HEK293T (cell line): ENCODE measurements around the gene BANK1.

Experiments used
- CTCF ChIA-PET: fragments of 350-600 bp; formaldehyde crosslinking; extraction: SDS; loops from one replicate; lab custom pipeline; 2021; ENCODE audit warnings: antibody characterized with exemption, inconsistent platforms; lab: Yijun Ruan, JAX
- POLR2A ChIA-PET: fragments of 350-600 bp; formaldehyde crosslinking; extraction: SDS; loops from one replicate; lab custom pipeline; 2020; ENCODE audit warnings: antibody characterized with exemption, inconsistent platforms; lab: Yijun Ruan, JAX
- DNase-seq: peaks from one replicate; pipeline ENCODE4 v3.0.0; 2012; ENCODE audit warnings: mixed read lengths; ENCODE audit errors: extremely low spot score
- ARNT ChIP-seq: fragments of 450-650 bp; IDR thresholded peaks from 2 replicates; pipeline ENCODE4 v1.6.1; 2017; ENCODE audit warnings: mild to moderate bottlenecking
- BHLHE40 ChIP-seq: fragments of 450-650 bp; IDR thresholded peaks from 2 replicates; pipeline ENCODE4 v1.6.1; 2016; ENCODE audit warnings: mild to moderate bottlenecking, moderate library complexity, borderline replicate concordance
- CTBP1 ChIP-seq: fragments of 450-650 bp; IDR thresholded peaks from 2 replicates; pipeline ENCODE4 v1.6.1; 2016; ENCODE audit warnings: borderline replicate concordance
- ELF4 ChIP-seq: fragments of 450-650 bp; IDR thresholded peaks from 2 replicates; pipeline ENCODE4 v1.6.1; 2017; ENCODE audit warnings: antibody characterized with exemption
- FOXA1 ChIP-seq: fragments of 450-650 bp; IDR thresholded peaks from 2 replicates; pipeline ENCODE4 v1.6.1; 2016; ENCODE audit warnings: mild to moderate bottlenecking
- FOXK2 ChIP-seq: fragments of 450-650 bp; IDR thresholded peaks from 2 replicates; pipeline ENCODE4 v1.6.1; 2016; ENCODE audit warnings: mild to moderate bottlenecking
- FOXM1 ChIP-seq: fragments of 450-650 bp; IDR thresholded peaks from 2 replicates; pipeline ENCODE4 v1.6.1; 2017; ENCODE audit warnings: mild to moderate bottlenecking, borderline replicate concordance
- HDGF ChIP-seq: fragments of 450-650 bp; IDR thresholded peaks from 2 replicates; pipeline ENCODE4 v1.6.1; 2017; ENCODE audit warnings: antibody characterized with exemption, borderline replicate concordance
- L3MBTL2 ChIP-seq: fragments of 450-650 bp; conservative IDR thresholded peaks from 2 replicates; pipeline ENCODE4 v1.6.1; 2016; ENCODE audit warnings: mild to moderate bottlenecking
- LEF1 ChIP-seq: fragments of 450-650 bp; IDR thresholded peaks from 2 replicates; pipeline ENCODE4 v1.6.1; 2017; ENCODE audit warnings: mild to moderate bottlenecking, borderline replicate concordance
- NFRKB ChIP-seq: fragments of 450-650 bp; IDR thresholded peaks from 2 replicates; pipeline ENCODE4 v1.6.1; 2016; ENCODE audit warnings: mild to moderate bottlenecking, moderate library complexity
- SP1 ChIP-seq: fragments of 450-650 bp; IDR thresholded peaks from 2 replicates; pipeline ENCODE4 v1.6.1; 2017
- SUZ12 ChIP-seq: fragments of 450-650 bp; IDR thresholded peaks from 2 replicates; pipeline ENCODE4 v1.6.1; 2016; ENCODE audit warnings: mild to moderate bottlenecking
- TARDBP ChIP-seq: fragments of 450-650 bp; IDR thresholded peaks from 2 replicates; pipeline ENCODE4 v1.6.1; 2016
- ZNF384 ChIP-seq: fragments of 450-650 bp; IDR thresholded peaks from 2 replicates; pipeline ENCODE4 v1.6.1; 2016
- TF ChIP-seq, protein P1 (sequence below): fragments of 450-650 bp; IDR thresholded peaks from 2 replicates; pipeline ENCODE4 v1.6.1; 2016

Gene BANK1

DNA sequence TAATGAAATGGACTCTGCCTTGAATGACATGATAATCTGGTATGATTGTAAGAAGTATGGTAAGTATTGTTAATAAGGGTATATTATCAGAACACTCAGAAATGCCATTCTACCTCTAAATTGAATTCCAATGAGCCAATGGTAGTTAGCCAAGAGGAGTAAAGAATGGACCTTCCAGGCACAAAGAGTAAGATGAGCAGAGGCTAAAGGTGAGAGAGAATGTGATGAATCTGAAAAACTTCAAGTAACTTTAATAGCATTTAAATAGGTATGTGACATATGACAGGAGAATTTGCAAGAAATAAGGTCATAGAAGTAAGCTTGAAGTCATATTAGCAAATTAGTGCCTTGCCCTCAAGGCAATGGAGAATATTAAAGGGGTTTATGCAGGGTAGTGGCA lies 152.4 kb downstream of the BANK1 start:
- DNase-seq: no peak
- POLR2A ChIA-PET: no interaction called here
- CTCF ChIA-PET: no interaction called here
- no peak for TF ChIP-seq CTBP1
- no peak for TF ChIP-seq HDGF
- no peak for TF ChIP-seq ELF4
- TF ChIP-seq TARDBP: no peak
- TF ChIP-seq BHLHE40: no peak
- no peak for TF ChIP-seq SP1
- TF ChIP-seq NFRKB: no peak
- no peak for TF ChIP-seq ZNF384

DNA sequence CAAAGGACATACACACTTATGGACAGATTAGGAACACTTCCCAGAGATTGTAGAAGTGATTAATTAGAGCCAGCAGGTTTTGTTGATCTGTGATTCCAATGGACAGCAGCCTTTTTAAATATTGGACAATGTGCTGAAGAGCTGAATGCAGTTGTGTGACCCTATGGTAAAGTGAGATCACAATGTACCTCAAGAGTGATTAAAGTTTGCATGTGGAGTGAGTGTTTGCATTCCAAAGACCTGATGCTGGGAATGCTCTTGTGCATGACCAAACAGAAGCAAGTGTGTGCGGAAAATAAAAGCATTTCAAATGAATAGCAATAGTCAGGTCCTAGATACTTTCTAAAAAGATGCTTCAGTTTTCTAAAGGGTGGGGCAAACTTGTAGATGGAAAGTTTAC lies 154.1 kb downstream of the BANK1 start:
- no peak for TF ChIP-seq BHLHE40
- TF ChIP-seq HDGF: no peak
- no peak for TF ChIP-seq SUZ12
- no peak for TF ChIP-seq CTBP1
- TF ChIP-seq FOXK2: no peak
- TF ChIP-seq FOXM1: no peak
- no peak for TF ChIP-seq L3MBTL2
- no peak for TF ChIP-seq ELF4
- no peak for TF ChIP-seq TARDBP
- TF ChIP-seq FOXA1: no peak
- TF ChIP-seq LEF1: no peak
- POLR2A ChIA-PET: no interaction called here
- DNase-seq: no peak
- CTCF ChIA-PET: no interaction called here

DNA sequence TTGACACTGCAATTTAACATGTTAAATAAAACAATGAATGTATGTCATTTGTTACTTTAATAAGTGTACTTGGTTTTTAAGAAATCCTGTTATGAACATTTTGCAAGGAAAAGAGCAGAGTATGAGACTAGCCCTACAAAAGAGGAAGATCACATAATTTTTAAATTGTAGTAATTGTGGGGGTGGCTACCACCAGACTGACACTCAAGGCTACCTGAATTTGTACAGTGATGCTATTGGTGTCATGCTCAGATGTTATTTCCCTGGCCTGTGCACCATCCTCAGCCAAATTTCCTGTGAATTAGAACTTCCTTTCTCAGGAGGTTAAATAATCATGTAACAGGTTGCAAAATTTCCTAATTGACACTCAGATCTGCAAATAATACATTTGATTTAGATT lies 157.5 kb downstream of the BANK1 start:
- no peak for DNase-seq
- ChIA-PET POLR2A (no interaction called here), CTCF (no interaction called here)
- TF ChIP-seq SP1: no peak
- no peak for TF ChIP-seq FOXA1
- no peak for TF ChIP-seq ARNT
- no peak for TF ChIP-seq BHLHE40
- no peak for TF ChIP-seq TARDBP
- no peak for TF ChIP-seq LEF1
- no peak for TF ChIP-seq CTBP1
- no peak for TF ChIP-seq L3MBTL2
- no peak for TF ChIP-seq HDGF
- no peak for TF ChIP-seq NFRKB
- TF ChIP-seq, protein P1, sequence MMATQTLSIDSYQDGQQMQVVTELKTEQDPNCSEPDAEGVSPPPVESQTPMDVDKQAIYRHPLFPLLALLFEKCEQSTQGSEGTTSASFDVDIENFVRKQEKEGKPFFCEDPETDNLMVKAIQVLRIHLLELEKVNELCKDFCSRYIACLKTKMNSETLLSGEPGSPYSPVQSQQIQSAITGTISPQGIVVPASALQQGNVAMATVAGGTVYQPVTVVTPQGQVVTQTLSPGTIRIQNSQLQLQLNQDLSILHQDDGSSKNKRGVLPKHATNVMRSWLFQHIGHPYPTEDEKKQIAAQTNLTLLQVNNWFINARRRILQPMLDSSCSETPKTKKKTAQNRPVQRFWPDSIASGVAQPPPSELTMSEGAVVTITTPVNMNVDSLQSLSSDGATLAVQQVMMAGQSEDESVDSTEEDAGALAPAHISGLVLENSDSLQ: no peak
- no peak for TF ChIP-seq FOXM1
- TF ChIP-seq SUZ12: no peak
- no peak for TF ChIP-seq ELF4
- TF ChIP-seq ZNF384: no peak
- TF ChIP-seq FOXK2: no peak

DNA sequence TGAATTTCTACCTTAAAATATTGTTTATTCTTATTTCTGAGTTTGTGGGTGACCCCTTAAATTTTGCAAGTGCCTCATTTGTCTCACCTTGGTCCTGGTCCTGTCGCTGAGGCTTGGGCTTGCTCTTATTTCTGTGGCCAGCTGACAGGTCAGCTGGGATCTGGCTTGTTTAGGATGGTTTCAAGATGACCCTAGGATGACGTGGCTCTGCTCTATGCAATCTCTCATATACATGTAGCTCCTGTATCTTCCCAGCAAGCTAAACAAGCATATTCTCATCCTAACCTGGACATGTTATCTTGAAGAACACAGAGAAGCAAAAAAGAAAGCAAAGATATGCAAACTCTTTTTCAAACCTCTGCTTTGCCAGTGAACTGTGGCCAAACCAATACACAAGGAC lies 158.4 kb downstream of the BANK1 start:
- no peak for DNase-seq
- CTCF ChIA-PET: no interaction called here
- TF ChIP-seq FOXM1: no peak
- TF ChIP-seq SP1: no peak
- no peak for TF ChIP-seq NFRKB
- no peak for TF ChIP-seq TARDBP
- no peak for TF ChIP-seq FOXK2
- no peak for TF ChIP-seq L3MBTL2
- TF ChIP-seq BHLHE40: no peak
- no peak for TF ChIP-seq FOXA1
- no peak for TF ChIP-seq LEF1
- no peak for TF ChIP-seq ZNF384
- no peak for TF ChIP-seq CTBP1
- TF ChIP-seq, protein P1: no peak
- no peak for TF ChIP-seq ELF4
- TF ChIP-seq SUZ12: no peak
- TF ChIP-seq HDGF: no peak
- no peak for TF ChIP-seq ARNT
- POLR2A ChIA-PET: no interaction called here

DNA sequence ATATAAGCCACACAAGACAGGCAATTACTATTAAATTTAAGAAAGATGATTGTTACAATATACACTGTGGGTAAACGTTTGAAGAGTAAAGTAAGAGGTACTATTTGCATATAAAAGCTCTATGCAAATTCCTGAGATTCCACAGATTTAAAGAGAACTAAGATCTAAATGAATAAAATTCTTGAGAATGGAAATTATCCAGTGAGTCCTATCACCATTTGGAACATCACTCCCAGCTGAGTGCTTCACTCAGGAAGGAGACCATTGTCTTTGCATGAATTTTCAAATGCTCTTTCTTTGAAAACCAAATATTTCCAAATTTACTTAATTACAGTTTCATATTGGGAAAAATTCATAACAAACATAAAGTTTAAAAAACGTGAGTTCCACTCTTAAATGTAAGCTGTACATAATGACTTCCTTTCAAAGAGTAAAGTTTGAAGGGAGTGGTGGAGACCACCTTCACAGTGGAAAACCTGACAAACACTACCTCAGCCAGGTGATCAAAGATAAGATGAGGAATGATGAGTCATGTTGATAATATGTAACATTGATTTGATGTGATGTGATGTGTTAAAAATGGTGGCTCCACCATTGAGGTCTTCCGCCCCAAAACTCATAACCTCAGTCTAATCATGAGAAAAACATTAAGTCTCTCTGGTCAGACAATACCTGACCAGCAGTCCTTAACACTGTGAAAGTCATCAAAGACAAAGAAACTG lies 159.9 kb downstream of the BANK1 start:
- TF ChIP-seq ZNF384: no peak
- no peak for TF ChIP-seq TARDBP
- TF ChIP-seq NFRKB: no peak
- TF ChIP-seq CTBP1: no peak
- no peak for TF ChIP-seq ELF4
- TF ChIP-seq ARNT: no peak
- TF ChIP-seq BHLHE40: no peak
- no peak for TF ChIP-seq FOXK2
- TF ChIP-seq HDGF: no peak
- TF ChIP-seq FOXM1: no peak
- no peak for TF ChIP-seq FOXA1
- TF ChIP-seq, protein P1: no peak
- TF ChIP-seq L3MBTL2: no peak
- no peak for TF ChIP-seq LEF1
- TF ChIP-seq SP1: no peak
- TF ChIP-seq SUZ12: no peak
- DNase-seq: no peak
- ChIA-PET POLR2A (no interaction called here), CTCF (no interaction called here)

DNA sequence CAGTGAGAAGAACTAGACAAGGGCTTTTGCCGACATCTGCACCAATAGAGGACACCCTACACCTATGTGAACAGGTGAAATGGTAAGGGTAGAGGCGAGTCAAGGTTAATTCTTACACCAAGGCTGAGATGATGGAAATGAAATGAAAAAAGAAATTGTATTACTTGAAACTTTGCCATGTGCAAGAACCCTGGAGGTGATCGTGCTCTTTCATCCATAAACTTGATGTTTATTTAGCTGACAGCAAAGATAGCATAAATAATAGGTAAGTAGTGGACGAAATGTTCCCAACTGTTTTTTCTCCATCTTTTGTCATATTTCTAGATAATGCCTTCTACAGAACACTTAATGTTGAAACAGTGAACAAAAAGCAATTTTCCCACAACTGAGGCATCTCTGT lies 162.5 kb downstream of the BANK1 start:
- TF ChIP-seq ELF4: no peak
- TF ChIP-seq, protein P1: peak; percentile 53; the same call in 1 of the 2 replicates
- POLR2A ChIA-PET: no interaction called here
- CTCF ChIA-PET: no interaction called here
- no peak for DNase-seq
